SK-N-MC (cell line): ENCODE data around the gene RSRC1.
"Not testable (repeated sequence)": the region's sequence is repeated elsewhere in the genome, so short reads cannot be mapped to it uniquely, and the experiment has no call there.

Experiments
- DNase-seq: peaks from one replicate; pipeline ENCODE4 v3.0.0-alpha.2; 2011; ENCODE audit warnings: low read depth, low spot score
- H3K27ac ChIP-seq: fragments of 200-600 bp; sonication (generic); 2 replicates; pipeline ENCODE4 v1.5.1; 2016; ENCODE audit warnings: mixed run types
- H3K36me3 ChIP-seq: fragments of 200-600 bp; sonication (generic); 2 replicates; pipeline ENCODE4 v1.6.1; 2017; ENCODE audit warnings: antibody characterized with exemption, low read length, mixed read lengths; ENCODE audit not compliant: insufficient read depth
- H3K4me3 ChIP-seq: fragments of 200-600 bp; sonication (generic); 2 replicates; pipeline ENCODE4 v1.5.1; 2016
- H3K9ac ChIP-seq: fragments of 200-600 bp; sonication (generic); 2 replicates; pipeline ENCODE4 v1.8.0; 2017; ENCODE audit warnings: mixed run types, mixed read lengths; ENCODE audit not compliant: insufficient read length
- H3K9me3 ChIP-seq: fragments of 200-600 bp; sonication (generic); 2 replicates; pipeline ENCODE4 v1.6.1; 2017; ENCODE audit warnings: low read depth, mild to moderate bottlenecking, antibody characterized with exemption, low read length, moderate library complexity, mixed read lengths
- EZH2 ChIP-seq: fragments of 200-600 bp; sonication (generic); IDR thresholded peaks from one replicate; pipeline ENCODE4 v1.6.1; 2017; ENCODE audit warnings: antibody characterized with exemption
- FOXP2 ChIP-seq: optimal IDR thresholded peaks from 2 replicates; pipeline ENCODE3; 2011; ENCODE audit warnings: mild to moderate bottlenecking, moderate library complexity; ENCODE audit not compliant: insufficient read depth; ENCODE audit errors: extremely low read length, control extremely low read depth
- POLR2AphosphoS5 ChIP-seq: IDR thresholded peaks from 2 replicates; pipeline ENCODE4 v1.6.1; 2012; ENCODE audit warnings: mild to moderate bottlenecking, low read depth, low read length, borderline replicate concordance

RSRC1 gene

DNA sequence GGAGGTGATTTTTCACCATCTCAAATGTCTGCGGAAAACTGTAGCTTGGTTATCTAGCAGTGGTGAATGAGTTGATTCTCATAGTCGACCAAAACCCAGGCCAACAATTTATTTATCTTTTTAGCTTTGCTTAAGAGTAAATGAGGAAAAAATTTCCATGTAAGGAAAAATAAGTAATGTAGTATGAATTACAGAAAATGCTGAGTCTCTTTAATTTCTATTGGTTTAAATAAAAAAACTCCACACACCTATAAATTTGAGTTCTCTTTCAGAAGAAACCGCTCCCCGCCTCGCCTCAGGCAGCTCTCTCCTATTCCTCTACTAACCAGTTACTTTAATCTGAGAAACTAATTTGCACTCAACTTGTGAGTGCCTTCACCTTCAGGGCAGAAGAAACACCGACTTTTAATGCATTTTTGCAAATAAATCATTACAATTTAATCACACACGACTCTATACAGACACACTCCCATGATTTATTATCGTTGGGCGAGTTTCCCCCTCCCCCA is 540 bp upstream of the RSRC1 start:
- TF ChIP-seq FOXP2, result no peak
- TF ChIP-seq EZH2, result no peak
- TF ChIP-seq POLR2AphosphoS5, result no peak
- peak overlapping the region; percentile 97 for H3K4me3 ChIP-seq
- DNase-seq, result no peak
- no peaks in the 10 kb centered on the region for H3K9me3 ChIP-seq
- peak overlapping the region; percentile 83 for H3K27ac ChIP-seq
- H3K36me3 ChIP-seq, result peaks cover 11% of the 10 kb centered on the region; the same call in 1 of the 2 replicates
- H3K9ac ChIP-seq, result peak overlapping the region; percentile 91

DNA sequence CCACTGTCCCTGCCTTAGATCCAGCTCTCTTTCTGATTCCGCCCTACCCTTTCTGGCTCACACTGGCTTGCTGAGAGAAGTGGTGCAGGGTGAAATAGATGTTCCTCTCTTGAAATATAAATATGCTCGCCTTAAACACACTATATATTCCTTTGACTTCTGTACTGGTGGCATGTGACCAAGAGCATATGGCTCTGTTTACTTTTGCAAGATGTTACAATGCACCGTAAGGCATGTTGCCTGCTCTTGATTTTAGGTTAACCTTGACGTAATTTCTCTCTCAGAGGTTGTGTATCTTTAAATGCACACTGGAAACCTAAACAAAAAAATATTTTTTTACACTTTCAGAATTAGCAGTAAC is 749 bp downstream of the RSRC1 start:
- no peaks in the 10 kb centered on the region for H3K9me3 ChIP-seq
- peaks cover 11% of the 10 kb centered on the region; the same call in 1 of the 2 replicates for H3K36me3 ChIP-seq
- peak overlapping the region; percentile 83; the same call in 1 of the 2 replicates for H3K27ac ChIP-seq
- DNase-seq, result no peak
- H3K9ac ChIP-seq, result peak overlapping the region; percentile 91
- H3K4me3 ChIP-seq, result peak overlapping the region; percentile 97
- TF ChIP-seq POLR2AphosphoS5 (no peak), EZH2 (no peak), FOXP2 (no peak)

GRCh38 chr3:158111861-158112260 is 2.0 kb downstream of the RSRC1 start:
- Histone ChIP-seq H3K9me3 (no peaks in the 10 kb centered on the region), H3K27ac (no peak overlapping the region), H3K4me3 (no peak overlapping the region), H3K9ac (no peak overlapping the region), H3K36me3 (peaks cover 11% of the 10 kb centered on the region; the same call in 1 of the 2 replicates)
- TF ChIP-seq FOXP2 (no peak), POLR2AphosphoS5 (no peak), EZH2 (no peak)
- no peak for DNase-seq

DNA sequence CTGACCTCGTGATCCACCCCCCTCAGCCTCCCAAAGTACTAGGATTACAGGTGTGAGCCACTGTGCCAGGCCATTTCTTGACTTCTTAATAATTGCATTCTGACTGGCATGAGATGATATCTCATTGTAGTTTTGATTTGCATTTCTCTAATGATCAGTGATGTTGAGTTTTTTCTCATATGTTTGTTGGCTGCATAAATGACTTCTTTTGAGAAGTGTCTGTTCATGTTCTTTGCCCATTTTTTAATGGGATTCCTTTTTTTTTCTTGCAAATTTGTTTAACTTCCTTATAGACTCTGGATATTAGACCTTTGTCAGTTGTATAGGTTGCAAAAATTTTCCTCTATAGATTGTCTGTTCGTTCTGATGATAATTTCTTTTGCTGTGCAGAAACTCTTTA is 3.7 kb downstream of the RSRC1 start:
- DNase-seq, H3K9me3 ChIP-seq, H3K27ac ChIP-seq, H3K9ac ChIP-seq, H3K4me3 ChIP-seq: not testable (repeated sequence)
- peaks cover 11% of the 10 kb centered on the region; the same call in 1 of the 2 replicates for H3K36me3 ChIP-seq

DNA sequence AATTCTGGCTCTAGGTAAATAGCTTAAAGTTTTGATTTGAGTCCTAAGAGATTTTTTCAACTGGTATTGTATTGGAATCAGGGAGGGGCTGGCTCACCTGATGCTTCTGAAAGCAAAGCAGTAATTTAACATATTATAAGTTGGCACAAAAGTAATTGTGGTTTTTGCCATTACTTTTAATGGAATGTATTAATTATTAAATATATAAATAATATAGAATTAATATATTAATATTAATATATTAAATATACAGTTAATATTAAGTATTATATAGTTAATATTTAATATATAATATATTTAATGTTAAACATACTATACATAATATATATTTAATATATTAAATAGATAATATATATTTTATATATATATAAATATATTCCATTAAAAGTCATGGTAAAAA is 10.4 kb downstream of the RSRC1 start:
- TF ChIP-seq EZH2 (no peak), FOXP2 (no peak), POLR2AphosphoS5 (no peak)
- no peak overlapping the region for H3K4me3 ChIP-seq
- H3K9me3 ChIP-seq, result no peaks in the 10 kb centered on the region
- no peak overlapping the region for H3K27ac ChIP-seq
- H3K36me3 ChIP-seq, result peaks cover 28% of the 10 kb centered on the region
- H3K9ac ChIP-seq, result no peak overlapping the region
- DNase-seq, result no peak

GRCh38 chr3:158121295-158121694 is 11.4 kb downstream of the RSRC1 start:
- no peak overlapping the region for H3K27ac ChIP-seq
- no peak overlapping the region for H3K4me3 ChIP-seq
- peaks cover 36% of the 10 kb centered on the region for H3K36me3 ChIP-seq
- H3K9ac ChIP-seq, result no peak overlapping the region
- TF ChIP-seq POLR2AphosphoS5 (no peak), FOXP2 (no peak), EZH2 (no peak)
- no peaks in the 10 kb centered on the region for H3K9me3 ChIP-seq
- DNase-seq, result no peak

DNA sequence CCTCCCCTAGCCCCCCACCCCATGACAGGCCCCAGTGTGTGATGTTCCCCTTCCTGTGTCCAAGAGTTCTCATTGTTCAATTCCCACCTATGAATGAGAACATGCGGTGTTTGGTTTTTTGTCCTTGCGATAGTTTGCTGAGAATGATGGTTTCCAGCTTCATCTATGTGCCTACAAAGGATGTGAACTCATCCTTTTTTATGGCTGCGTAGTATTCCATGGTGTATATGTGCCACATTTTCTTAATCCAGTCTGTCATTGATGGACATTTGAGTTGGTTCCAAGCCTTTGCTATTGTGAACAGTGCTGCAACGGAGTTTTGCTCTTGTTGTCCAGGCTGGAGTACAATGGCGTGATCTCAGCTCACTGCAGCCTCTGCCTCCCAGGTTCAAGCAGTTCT is 12.8 kb downstream of the RSRC1 start:
- not testable (repeated sequence) for H3K4me3 ChIP-seq, H3K27ac ChIP-seq, H3K9me3 ChIP-seq, DNase-seq, H3K9ac ChIP-seq
- peaks cover 51% of the 10 kb centered on the region for H3K36me3 ChIP-seq

DNA sequence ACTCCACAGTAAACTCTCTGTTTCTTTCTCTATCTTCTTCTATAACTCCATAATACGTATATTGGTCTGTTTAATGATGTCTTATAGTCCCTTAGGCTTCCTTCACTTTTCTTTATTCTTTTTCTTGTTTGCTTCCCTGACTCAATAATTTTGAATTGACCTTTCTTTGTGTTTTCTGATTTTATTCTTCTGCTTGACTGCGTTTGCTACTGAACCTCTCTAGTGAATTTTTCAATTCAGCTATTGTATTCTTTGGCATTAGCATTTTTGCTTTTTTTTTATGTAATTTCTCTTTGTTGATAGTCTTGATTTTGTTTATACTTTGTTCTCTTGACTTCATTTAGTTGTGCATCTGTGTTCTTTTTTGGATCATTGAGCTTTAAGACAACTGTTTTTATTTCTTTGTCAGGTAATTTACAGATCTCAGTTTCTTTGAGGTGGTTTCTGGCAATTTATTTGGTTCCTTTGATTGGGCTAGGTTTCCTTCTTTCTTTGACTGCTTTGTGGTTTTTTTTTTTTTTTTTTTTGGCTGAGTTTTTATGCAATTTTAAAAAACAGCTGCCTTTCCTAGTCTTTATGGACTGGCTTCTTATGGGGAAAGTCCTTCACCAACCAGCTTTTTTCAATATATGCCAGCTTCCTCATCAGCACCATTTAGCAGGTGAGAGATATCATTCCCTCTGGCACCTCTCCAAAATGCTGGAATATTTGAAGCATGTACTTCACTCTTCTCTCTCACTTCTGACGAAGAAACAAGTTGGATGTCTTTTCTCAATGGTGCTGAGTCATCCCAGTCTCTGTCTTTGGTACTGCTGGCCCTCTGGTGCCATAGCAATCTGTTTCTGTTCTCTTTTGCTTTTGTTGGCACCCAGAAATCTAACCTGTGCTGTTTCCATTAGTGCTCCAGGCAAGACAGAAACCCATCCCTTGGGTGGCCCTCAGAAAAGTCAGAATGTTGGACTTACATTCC is 17.6 kb downstream of the RSRC1 start:
- Histone ChIP-seq H3K9ac (no peak overlapping the region), H3K9me3 (0 out of 2 replicates have a peak, but pooled peaks cover 3% of the 10 kb centered on the region), H3K4me3 (no peak overlapping the region), H3K27ac (no peak overlapping the region), H3K36me3 (peaks cover 90% of the 10 kb centered on the region)
- DNase-seq, result no peak
- TF ChIP-seq POLR2AphosphoS5 (no peak), EZH2 (no peak), FOXP2 (no peak)
